Body of pancreas (tissue), 4 donors: ENCODE data around the gene PHLDA1. TPM values are rescaled to one million over a fixed set of nuclear protein-coding genes. Genes with fewer than 3 reads are reported as not detected.

Experiments used
- ATAC-seq: fragments of 150-250 bp; one replicate; pipeline ENCODE4 v1.9.1; 2016
- DNase-seq, 4 donors: peaks; one replicate each; pipeline ENCODE4 v3.0.0-alpha.2; 2019
- H3K27ac ChIP-seq, 4 donors: fragments of 200-600 bp; sonication (generic); 1 replicate in 3 of 4; 2 replicates in 1 of 4; pipeline versions ENCODE4 v1.5.1 to v1.6.1; 2016 to 2019; ENCODE audit warnings: mild to moderate bottlenecking in 1 of 4, mixed read lengths in 1 of 4, moderate library complexity in 1 of 4
- H3K27me3 ChIP-seq, 2 donors: fragments of 200-600 bp; sonication (generic); one replicate each; pipeline ENCODE4 v1.6.0; 2016; ENCODE audit warnings: mild to moderate bottlenecking in 1 of 2
- H3K36me3 ChIP-seq, 2 donors: fragments of 200-600 bp; sonication (generic); replicated peaks in 1 of 2; 2 replicates each; pipeline ENCODE4 v1.5.1; 2016; ENCODE audit warnings: low read depth in 2 of 2; ENCODE audit not compliant: insufficient read depth in 1 of 2
- H3K4me1 ChIP-seq: fragments of 200-600 bp; sonication (generic); one replicate; pipeline ENCODE4 v1.6.0; 2016
- H3K4me3 ChIP-seq, 2 donors: fragments of 200-600 bp; sonication (generic); 1 replicate in 1 of 2; 2 replicates in 1 of 2; pipeline ENCODE4 v1.5.1; 2016 to 2019
- H3K9me3 ChIP-seq, 3 donors: fragments of 200-600 bp; sonication (generic); 1 replicate in 2 of 3; 2 replicates in 1 of 3; pipeline ENCODE4 v1.5.1; 2016
- CTCF ChIP-seq, 7 experiments: fragments of 450-650 bp in 4 of 7; fragments of 200-600 bp in 3 of 7; sonication (generic) in 3 of 7; IDR thresholded peaks; one replicate each; pipeline ENCODE4 v1.5.1; 2016 to 2019; ENCODE audit warnings: antibody characterized with exemption in 7 of 7
- POLR2A ChIP-seq, 3 donors: fragments of 450-650 bp; IDR thresholded peaks; one replicate each; pipeline ENCODE4 v1.6.1; 2016; ENCODE audit warnings: antibody characterized with exemption in 3 of 3, mild to moderate bottlenecking in 2 of 3
- WGBS, 2 donors: methylation state at CpG; one replicate each; pipeline ENCODE4 v1.1.5; 2017; 5-methylcytosine and 5-hydroxymethylcytosine counted together
- intact Hi-C: fragments of 100-400 bp; cut with DNase I; formaldehyde crosslinking; loops from one replicate; pipeline ENCODE4 v1.15.1; 2023
- total RNA-seq, 2 donors: library from RNA; depleted of rRNA; stranded (reverse); fragments of >200 nt; gene quantifications; one replicate each; pipeline ENCODE4 v1.1.0, GENCODE V29; 2016

The PHLDA1 gene
- total RNA-seq, 2 donors from 2014 or later, result 11.9 to 22.4 TPM

- TF ChIP-seq CTCF (IDR thresholded peaks at IDR 0.05) (no peak), POLR2A (IDR thresholded peaks at IDR 0.05) (no peak)
- DNase-seq, result no peak
Measured at GRCh38 chr12:76041406-76041805, 9.8 kb upstream of the PHLDA1 start.

GRCh38 chr12:76040461-76040860 is 8.9 kb upstream of the PHLDA1 start:
- peaks cover 14% of the 10 kb centered on the region for H3K4me1 ChIP-seq
- H3K36me3 ChIP-seq, result no peaks in the 10 kb centered on the region
- no peak for ATAC-seq
- intact Hi-C loops, result loop anchor here (10.0 kb wide), 1 partner anchor 506 kb away; no protein-coding TSS in a partner anchor
- H3K27me3 ChIP-seq, result no peaks in the 10 kb centered on the region
- no peak for DNase-seq
- H3K9me3 ChIP-seq, result no peaks in the 10 kb centered on the region
- WGBS, 2 donors, result 90 to 93% methylated on average over 4 of the region's 4 CpGs
- no peak overlapping the region for H3K27ac ChIP-seq
- TF ChIP-seq POLR2A (IDR thresholded peaks at IDR 0.05) (no peak), CTCF (IDR thresholded peaks at IDR 0.05) (no peak)
- no peak overlapping the region for H3K4me3 ChIP-seq

More at GRCh38 chr12:76041406-76041805, 9.8 kb upstream of the PHLDA1 start:
- no peaks in the 10 kb centered on the region for H3K27me3 ChIP-seq
- no peak overlapping the region for H3K27ac ChIP-seq
- H3K4me1 ChIP-seq, result peaks cover 11% of the 10 kb centered on the region
- H3K36me3 ChIP-seq, result no peaks in the 10 kb centered on the region
- intact Hi-C loops, result loop anchor here (10.0 kb wide), 1 partner anchor 507 kb away; no protein-coding TSS in a partner anchor
- no peak for ATAC-seq
- no peak overlapping the region for H3K4me3 ChIP-seq
- WGBS, 2 donors, result 89 to 93% methylated on average over 2 of the region's 2 CpGs
- no peaks in the 10 kb centered on the region for H3K9me3 ChIP-seq

- H3K4me1 ChIP-seq, result peaks cover 30% of the 10 kb centered on the region
- intact Hi-C loops, result no loop called here
- 35 to 36% methylated on average over 2 of the region's 2 CpGs for WGBS, 2 donors
- H3K27ac ChIP-seq, result no peak overlapping the region
- no peak for DNase-seq
- no peaks in the 10 kb centered on the region for H3K9me3 ChIP-seq
- no peak overlapping the region for H3K4me3 ChIP-seq
- no peak for ATAC-seq
- no peak for TF ChIP-seq POLR2A (IDR thresholded peaks at IDR 0.05)
- TF ChIP-seq CTCF (IDR thresholded peaks at IDR 0.05), result no peak
- no peaks in the 10 kb centered on the region for H3K27me3 ChIP-seq
- no peaks in the 10 kb centered on the region for H3K36me3 ChIP-seq
Measured at GRCh38 chr12:76038176-76038575, 6.6 kb upstream of the PHLDA1 start.

GRCh38 chr12:76037130-76038103 is 5.8 kb upstream of the PHLDA1 start:
- 28 to 34% methylated on average over 13 of the region's 13 CpGs for whole genome bisulfite sequencing, 2 donors
- peak; percentile 76 for ATAC-seq
- Histone ChIP-seq H3K27ac (no peak overlapping the region), H3K4me3 (no peak overlapping the region), H3K36me3 (no peaks in the 10 kb centered on the region), H3K9me3 (no peaks in the 10 kb centered on the region), H3K4me1 (peaks cover 30% of the 10 kb centered on the region), H3K27me3 (no peaks in the 10 kb centered on the region)
- intact Hi-C loops, result no loop called here
- DNase-seq, result peak in 3 of 4 donors; percentile 28 to 73 (median 51)
- TF ChIP-seq CTCF (IDR thresholded peaks at IDR 0.05) (peak; percentile 37 to 93 (median 87)), POLR2A (IDR thresholded peaks at IDR 0.05) (no peak)
